ENCODE measurements around the gene FIGN. TPM values are rescaled to one million over a fixed set of nuclear protein-coding genes. Genes with fewer than 3 reads are reported as not detected.

The FIGN gene
- total RNA-seq, 1 donor from 2014 or later: 0.99 TPM

- no peak for DNase-seq (ENCODE audit: low read depth, low spot score)
Measured at GRCh38 chr2:163711258-163711657, 24.6 kb downstream of the FIGN start.

- DNase-seq (ENCODE audit: low read depth, low spot score): no peak
Measured at GRCh38 chr2:163709270-163709669, 26.5 kb downstream of the FIGN start.

GRCh38 chr2:163708265-163708664 lies 27.5 kb downstream of the FIGN start:
- no peak for DNase-seq (ENCODE audit: low read depth, low spot score)

GRCh38 chr2:163703386-163703785 lies 32.4 kb downstream of the FIGN start:
- no peak for DNase-seq (ENCODE audit: low read depth, low spot score)

- no peak for DNase-seq (ENCODE audit: low read depth, low spot score)
Measured at GRCh38 chr2:163701399-163702195, 34.2 kb downstream of the FIGN start.

GRCh38 chr2:163698857-163699256 lies 37.0 kb downstream of the FIGN start:
- DNase-seq (ENCODE audit: low read depth, low spot score): no peak

- DNase-seq (ENCODE audit: low read depth, low spot score): no peak
Measured at GRCh38 chr2:163697846-163698637, 37.8 kb downstream of the FIGN start.

GRCh38 chr2:163697429-163697828 lies 38.4 kb downstream of the FIGN start:
- no peak for DNase-seq (ENCODE audit: low read depth, low spot score)

GRCh38 chr2:163693484-163693883 lies 42.3 kb downstream of the FIGN start:
- DNase-seq (ENCODE audit: low read depth, low spot score): no peak

GRCh38 chr2:163692611-163693482 lies 43.0 kb downstream of the FIGN start:
- no peak for DNase-seq (ENCODE audit: low read depth, low spot score)

- no peak for DNase-seq (ENCODE audit: low read depth, low spot score)
Measured at GRCh38 chr2:163692081-163692480, 43.7 kb downstream of the FIGN start.

GRCh38 chr2:163690896-163691295 lies 44.9 kb downstream of the FIGN start:
- DNase-seq (ENCODE audit: low read depth, low spot score): no peak

GRCh38 chr2:163687217-163687616 lies 48.6 kb downstream of the FIGN start:
- no peak for DNase-seq (ENCODE audit: low read depth, low spot score)

- DNase-seq (ENCODE audit: low read depth, low spot score): no peak
Measured at GRCh38 chr2:163686289-163686688, 49.5 kb downstream of the FIGN start.

- DNase-seq (ENCODE audit: low read depth, low spot score): peak; percentile 20
Measured at GRCh38 chr2:163682695-163683094, 53.1 kb downstream of the FIGN start.

- peak; percentile 29 for DNase-seq (ENCODE audit: low read depth, low spot score)
Measured at GRCh38 chr2:163681745-163682144, 54.1 kb downstream of the FIGN start.

GRCh38 chr2:163675388-163675787 lies 60.4 kb downstream of the FIGN start:
- DNase-seq (ENCODE audit: low read depth, low spot score): no peak

GRCh38 chr2:163673522-163673921 lies 62.3 kb downstream of the FIGN start:
- no peak for DNase-seq (ENCODE audit: low read depth, low spot score)

- no peak for DNase-seq (ENCODE audit: low read depth, low spot score)
Measured at GRCh38 chr2:163670929-163671328, 64.9 kb downstream of the FIGN start.

GRCh38 chr2:163669506-163669905 lies 66.3 kb downstream of the FIGN start:
- DNase-seq (ENCODE audit: low read depth, low spot score): no peak

- DNase-seq (ENCODE audit: low read depth, low spot score): peak; percentile 90
Measured at GRCh38 chr2:163667064-163667887, 68.5 kb downstream of the FIGN start.

Data from pulmonary artery endothelial cell (primary cell).